Right forelimb (tissue), 1 donor: ENCODE results near the gene ADARB2.
"Not testable (repeated sequence)": the region's sequence is repeated elsewhere in the genome, so short reads cannot be mapped to it uniquely, and the experiment has no call there.

Experiments used
- DNase-seq: peaks from one replicate; pipeline ENCODE4 v3.0.0-alpha.2; 2018

Gene ADARB2

DNA sequence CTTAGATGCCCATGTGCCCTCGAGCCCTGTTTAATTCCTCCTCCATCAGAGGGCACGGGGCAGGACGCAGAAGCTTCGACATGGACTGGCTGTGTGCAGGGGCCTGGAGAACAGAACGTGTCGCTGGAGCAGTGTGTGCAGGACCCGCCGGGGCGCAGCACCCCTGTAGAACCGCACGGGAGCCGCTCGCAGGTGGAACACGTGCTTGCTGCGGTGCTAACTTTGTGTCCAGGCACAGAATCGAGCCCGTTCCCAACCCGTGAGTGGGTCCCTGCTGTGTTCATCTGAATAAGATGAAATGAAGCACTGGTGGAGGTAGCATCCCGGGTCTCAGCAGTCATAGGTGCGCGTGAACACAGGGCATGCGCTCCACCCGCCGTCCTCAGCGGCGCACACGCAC lies 564.2 kb downstream of the ADARB2 start:
- DNase-seq: no peak

DNA sequence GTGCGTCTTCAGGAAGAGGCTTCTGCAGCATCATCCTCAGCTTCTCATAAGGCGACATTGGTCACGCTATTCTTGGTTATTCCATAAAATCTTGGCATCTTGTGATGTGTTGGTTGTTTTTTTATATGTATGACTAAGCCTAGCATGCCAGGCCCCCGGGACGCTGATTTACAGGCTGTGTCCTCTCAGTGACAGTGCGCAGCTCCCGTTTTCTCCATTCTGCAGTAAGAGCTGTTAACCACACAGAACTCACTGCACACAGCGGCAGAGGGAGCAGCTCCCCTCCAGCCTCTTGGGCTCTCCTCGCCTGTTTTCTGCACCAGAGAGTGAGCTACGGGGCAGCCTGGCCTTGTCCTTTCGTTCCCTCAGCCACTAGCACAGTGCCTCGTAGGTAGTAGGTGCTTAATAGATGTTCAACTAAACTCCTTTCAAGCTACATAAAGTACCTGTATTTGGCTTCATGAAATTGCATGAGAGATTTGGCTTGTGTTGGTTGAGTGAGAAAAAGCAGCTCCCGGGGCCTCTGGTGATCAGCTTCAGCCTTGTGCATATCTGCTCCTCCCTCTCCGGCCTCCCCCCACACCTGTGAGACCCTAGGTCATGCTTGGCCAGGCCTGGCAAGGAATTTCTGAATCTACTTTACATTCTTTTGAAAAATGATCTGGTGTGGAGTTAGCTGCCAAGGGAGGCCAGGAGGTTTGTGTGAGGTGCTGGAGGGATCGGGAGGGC lies 564.9 kb downstream of the ADARB2 start:
- DNase-seq: no peak

GRCh38 chr10:1171586-1171985 lies 565.7 kb downstream of the ADARB2 start:
- DNase-seq: no peak

DNA sequence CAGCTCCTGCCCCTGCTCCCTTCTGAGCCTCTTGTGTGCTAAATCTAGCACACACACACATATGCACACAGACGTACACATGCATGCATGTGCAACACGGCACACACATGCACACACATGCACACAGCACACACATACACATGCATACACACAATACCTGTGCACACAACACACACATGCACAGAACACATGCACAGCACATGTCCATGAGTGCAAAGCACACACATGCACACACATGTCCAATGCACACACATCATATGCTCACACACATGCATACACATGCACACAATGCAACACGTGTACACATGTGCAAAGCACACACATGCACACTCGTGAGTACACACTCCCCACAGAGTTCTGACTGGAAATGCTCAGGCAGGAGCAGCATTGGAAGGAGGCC lies 566.1 kb downstream of the ADARB2 start:
- DNase-seq: no peak

- no peak for DNase-seq
Measured at GRCh38 chr10:1170867-1171180, 566.5 kb downstream of the ADARB2 start.

DNA sequence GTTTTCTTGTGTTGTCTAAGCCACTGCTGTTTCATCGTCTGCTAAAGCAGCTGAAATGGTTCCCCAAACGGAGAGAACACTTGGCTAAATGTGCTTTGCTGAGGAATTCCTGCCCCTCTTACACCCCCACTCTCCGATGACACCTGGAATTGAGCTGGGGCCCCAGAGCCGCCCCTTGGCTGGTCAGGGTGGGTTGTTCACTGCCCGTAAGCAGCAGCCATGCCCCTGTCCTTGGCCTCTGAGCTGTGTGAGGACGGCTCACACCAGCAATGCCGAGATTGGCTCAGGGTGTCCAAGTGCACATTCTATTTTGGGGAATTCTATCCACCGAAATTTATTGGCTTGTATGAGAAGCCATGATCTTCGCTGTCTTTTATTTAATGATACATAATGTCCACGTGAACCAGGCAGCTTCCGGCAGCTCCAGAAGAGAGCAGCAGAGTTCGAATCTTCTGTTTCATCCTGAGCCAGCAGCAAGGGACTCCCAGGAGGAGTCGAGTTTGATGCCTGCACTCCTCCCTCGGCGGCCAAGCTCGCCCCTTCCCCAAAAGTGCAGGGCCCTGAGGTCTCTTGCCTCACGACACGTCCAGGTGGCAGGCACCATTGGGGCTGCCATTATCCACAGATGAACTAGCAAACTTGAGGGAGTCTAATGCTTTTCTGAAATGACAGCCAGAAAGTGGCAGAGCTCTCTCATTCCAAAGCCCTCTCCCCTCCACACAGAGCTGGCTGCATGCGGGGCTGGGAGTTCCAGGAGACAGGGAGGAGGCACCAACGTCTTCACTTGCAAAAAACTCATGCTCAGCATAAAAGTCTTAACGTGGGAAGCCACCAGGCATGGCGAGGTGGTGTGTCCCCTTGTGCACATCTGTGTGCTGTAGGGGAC lies 567.1 kb downstream of the ADARB2 start:
- peak; percentile 25 for DNase-seq

GRCh38 chr10:1169186-1169885 lies 568.0 kb downstream of the ADARB2 start:
- peak; percentile 22 for DNase-seq

DNA sequence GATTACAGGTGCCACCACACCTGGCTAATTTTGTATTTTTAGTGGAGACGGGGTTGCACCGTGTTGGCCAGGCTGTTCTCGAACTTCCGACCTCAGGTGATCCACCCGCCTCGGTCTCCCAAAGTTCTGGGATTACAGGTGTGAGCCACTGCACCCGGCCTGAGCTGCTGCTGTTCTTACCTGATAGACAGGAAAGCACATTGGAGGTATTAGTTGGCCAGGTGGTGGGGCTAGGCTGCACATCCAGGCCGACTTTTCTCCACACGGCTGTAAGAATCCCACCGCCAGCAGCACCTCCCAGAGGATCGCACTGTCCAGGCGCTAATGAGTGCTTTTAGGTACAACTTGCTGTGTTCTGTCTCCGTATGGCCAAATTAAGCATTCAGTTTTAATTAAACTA lies 568.6 kb downstream of the ADARB2 start:
- DNase-seq: peak; percentile 2

DNA sequence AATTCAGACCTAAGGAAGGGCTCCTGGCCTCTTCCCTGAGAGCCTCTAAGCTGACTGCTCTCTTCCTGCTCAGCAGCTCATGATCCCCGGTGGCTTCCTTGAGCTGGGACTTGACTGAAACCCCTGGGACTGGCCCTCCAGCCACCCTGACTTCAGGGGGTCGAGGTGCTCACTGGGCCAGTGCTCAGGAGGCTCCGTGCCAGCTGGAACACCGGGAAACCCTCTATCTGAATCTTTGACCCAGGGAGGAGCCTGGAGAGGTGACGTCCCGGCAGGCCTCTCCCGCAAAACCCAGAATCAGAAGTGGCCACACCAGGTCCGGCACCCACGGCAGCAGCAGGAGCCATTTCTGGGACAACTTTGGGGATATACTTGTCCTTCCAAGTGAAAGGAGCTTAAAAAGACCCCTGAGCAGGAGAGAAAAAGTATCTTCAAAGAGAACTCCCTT lies 570.5 kb downstream of the ADARB2 start:
- peak; percentile 16 for DNase-seq

DNA sequence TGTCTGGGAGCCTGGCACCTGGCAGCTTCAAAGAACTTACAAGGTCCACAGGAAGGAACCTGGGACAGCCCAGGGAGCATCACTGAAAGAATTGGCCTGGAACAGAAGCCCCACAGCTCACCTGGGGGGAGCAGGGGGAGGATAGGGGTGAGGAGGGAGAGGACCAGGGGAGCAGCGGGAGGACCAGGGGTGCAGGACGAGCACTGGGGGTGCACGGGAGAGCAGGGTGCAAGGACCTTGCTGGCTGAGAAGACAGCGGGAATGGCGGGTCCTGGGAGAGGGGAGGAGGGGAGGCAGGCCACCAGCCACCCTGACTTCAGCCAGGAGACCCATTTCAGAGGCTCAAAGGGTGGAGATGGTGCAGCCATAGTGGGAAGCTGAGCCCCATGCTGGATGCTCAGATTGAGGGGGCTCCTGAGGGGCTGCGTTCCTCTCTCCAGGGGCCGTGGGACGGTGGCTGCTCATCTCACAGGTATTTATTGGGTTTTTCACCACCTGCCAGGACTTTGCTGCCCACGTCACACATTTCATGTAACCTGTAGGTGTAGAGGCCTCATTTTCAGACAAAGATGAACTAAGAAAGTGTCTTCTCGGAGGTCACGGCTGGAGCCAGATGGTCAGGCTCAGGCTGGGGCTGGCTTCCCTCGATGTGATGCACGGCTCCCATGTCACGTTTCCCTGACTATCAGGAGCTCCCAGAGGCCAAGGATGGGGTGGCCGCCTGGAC lies 571.1 kb downstream of the ADARB2 start:
- peak; percentile 27 for DNase-seq

- DNase-seq: no peak
Measured at GRCh38 chr10:1163831-1164230, 573.5 kb downstream of the ADARB2 start.

DNA sequence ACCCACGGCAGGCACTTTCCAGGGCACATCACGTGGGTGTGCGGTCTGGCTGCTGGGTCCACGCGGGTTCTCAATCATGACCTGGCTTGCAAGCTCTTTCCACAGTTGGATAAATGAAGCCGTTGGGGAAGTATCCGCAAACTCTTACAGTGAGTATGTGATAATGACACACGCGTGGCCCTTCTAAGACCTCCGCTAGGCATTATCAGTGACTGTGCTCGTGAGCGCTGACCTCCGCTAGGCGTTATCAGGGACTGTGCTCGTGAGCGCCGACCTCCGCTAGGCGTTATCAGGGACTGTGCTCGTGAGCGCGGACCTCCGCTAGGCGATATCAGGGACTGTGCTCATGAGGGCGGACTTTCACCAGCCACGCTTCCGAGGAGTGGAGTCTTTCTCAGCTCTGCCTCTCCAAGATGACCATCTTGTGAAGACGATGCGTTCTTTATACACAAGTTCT lies 574.1 kb downstream of the ADARB2 start:
- peak; percentile 20 for DNase-seq

DNA sequence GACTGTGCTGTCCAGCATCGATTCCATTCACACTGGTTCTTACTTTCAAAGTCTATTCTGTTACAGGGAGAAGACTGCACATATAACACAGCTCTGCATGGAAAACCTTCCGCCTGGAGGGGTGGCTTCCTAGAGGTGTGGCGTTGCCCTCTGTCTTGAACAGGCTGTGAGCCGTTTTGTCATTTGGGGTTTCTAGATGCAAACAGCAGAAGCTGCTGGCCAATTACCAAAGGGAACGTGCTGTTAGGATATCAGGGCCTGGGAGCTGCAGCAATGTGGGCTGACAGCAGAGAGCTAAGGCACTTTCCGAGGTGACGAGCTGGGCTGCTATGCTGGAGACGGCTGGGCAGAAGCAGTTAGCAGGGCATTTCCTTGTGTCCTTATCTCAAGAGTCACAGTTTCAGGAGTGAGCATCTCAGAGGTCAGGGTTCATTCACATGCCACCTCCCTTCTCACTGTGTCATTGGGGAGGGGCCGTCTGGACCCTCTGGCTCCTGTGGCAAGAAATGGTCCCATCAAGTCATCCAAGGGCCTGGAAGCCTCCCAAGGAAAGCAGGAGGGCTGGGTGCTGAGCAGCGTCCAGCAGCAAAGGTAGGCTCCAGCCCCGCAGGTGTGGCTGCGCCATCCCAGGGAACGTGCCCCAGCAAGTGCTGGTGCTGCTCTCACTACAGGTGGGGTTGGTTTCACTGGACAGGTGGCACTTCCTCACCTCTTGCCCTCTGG lies 574.7 kb downstream of the ADARB2 start:
- DNase-seq: peak; percentile 6

DNA sequence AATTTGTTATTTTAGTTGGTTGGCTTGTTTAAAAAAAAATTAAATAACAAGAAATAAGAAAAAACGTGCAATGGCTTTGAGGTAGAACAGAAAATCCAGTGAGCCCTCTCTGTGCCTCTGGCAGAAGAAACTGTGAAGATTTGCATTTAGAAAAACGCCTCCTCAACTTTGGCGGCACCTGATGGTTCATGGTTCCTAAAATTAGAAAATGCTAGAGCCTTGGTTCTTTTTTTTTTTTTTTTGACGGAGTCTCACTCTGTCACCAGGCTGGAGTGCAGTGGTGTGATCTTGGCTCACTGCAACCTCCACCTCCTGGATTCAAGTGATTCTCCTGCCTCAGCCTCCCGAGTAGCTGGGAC lies 576.0 kb downstream of the ADARB2 start:
- DNase-seq: not testable (repeated sequence)

- peak; percentile 30 for DNase-seq
Measured at GRCh38 chr10:1160561-1161314, 576.6 kb downstream of the ADARB2 start.

- peak; percentile 16 for DNase-seq
Measured at GRCh38 chr10:1159131-1160061, 577.9 kb downstream of the ADARB2 start.

DNA sequence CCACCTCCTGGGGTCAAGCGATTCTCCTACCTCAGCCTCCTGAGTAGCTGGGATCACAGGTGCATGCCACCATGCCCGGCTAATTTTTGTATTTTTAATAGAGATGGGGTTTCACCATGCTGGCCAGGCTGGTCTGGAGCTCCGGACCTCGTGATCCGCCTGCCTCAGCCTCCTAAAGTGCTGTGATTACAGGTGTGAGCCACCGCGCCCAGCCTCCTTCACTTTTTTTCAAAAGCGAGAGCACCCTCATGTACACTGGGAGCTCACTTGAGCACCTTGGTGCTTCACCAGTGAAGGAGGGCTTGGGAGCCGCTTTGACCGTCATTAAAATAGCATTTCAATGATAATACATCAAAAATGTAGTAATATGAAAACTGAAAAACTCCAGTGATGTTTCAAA lies 578.8 kb downstream of the ADARB2 start:
- DNase-seq: not testable (repeated sequence)

DNA sequence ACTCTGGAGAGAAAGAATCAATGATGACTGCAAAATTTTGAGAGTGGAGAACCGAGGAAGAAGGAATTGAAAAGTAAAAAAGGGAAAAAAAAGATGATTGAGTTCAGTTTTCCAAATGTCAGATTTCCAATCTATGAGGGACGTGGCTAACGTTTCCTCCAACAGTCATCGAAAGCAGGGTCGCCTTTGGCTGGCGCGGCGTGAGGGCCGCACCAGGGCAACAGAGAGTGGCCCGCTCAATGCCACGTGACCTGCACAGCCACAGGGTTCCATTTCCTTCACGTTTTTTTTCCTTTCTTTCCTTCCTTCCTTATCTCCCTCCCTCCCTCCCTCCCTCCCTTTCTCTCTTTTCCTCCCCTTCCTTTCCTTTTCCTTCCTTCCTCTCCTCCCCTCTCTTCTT lies 579.3 kb downstream of the ADARB2 start:
- DNase-seq: no peak

DNA sequence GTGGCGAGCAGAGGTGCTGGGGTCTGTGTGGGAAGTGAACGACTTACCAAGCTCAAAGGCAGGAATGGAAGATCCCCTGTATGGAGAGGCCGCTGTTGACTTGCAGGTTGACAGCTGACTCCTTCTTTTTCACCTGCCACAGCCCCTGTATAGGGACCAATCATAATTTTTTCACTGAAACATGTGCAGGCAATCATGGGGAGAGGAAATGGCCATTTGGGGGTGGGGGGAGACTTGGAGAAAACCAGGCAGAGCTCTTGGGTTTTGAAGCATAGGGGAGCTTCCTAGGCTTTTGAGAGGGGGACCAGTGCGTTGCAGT lies 579.8 kb downstream of the ADARB2 start:
- no peak for DNase-seq

DNA sequence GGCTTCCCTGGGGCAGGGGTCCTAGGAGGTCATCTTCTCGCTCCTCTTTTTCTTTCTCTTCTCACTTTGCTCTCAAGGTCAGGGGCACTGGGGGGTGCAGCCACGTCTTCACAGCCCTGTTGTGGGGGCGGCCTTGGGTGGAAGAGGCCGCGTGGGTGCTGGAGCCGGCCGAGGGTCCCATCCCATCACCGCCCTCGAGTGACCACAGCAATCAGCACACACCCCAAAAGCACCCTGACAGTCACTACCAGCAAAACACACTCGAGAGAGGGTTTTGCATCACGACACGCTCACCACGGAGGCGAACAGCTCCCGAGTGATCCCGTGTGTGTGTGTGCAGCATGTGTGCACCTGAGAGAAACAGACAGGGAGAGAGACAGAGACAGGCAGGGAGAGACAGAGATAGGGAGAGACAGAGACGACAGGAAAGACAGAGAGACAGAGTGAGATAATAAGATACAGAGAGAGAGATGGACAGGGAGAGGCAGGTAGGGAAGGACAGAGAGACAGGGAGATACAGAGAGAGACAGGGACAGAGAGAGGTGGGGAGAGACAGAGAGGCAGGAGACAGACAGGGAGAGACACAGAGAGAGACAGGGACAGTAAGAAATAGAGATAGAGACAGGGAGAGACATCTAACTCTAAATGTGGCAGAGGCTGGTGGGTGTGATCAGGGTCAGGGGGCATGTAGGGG lies 580.3 kb downstream of the ADARB2 start:
- DNase-seq: peak; percentile 31
